ENCODE data around the gene VAV2.

DNA sequence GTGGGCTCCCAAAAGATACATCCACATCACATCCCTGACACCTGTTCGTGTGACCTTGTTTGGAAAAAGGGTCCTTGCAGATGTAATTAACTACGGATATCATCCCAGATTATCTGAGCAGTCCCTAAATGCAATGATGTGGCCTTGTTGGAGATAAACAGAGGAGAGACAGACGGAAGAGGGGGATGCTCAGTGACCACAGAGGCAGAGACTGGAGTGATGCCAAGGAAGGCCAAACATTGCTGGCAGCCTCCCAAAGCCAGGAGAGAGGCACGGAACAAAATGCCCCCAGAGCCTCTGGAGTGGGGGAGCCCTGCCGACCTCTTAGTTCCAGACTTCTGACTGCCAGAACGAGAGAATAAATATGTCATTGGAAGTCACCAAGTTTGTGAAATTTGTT, 15.0 kb upstream of the VAV2 start:
- TF ChIP-seq, protein P1, sequence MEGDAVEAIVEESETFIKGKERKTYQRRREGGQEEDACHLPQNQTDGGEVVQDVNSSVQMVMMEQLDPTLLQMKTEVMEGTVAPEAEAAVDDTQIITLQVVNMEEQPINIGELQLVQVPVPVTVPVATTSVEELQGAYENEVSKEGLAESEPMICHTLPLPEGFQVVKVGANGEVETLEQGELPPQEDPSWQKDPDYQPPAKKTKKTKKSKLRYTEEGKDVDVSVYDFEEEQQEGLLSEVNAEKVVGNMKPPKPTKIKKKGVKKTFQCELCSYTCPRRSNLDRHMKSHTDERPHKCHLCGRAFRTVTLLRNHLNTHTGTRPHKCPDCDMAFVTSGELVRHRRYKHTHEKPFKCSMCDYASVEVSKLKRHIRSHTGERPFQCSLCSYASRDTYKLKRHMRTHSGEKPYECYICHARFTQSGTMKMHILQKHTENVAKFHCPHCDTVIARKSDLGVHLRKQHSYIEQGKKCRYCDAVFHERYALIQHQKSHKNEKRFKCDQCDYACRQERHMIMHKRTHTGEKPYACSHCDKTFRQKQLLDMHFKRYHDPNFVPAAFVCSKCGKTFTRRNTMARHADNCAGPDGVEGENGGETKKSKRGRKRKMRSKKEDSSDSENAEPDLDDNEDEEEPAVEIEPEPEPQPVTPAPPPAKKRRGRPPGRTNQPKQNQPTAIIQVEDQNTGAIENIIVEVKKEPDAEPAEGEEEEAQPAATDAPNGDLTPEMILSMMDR (IDR thresholded peaks at IDR 0.05), result no peak
- TF ChIP-seq POLR2A (IDR thresholded peaks at IDR 0.05), result no peak
